GM21526 (cell line): ENCODE results near the gene STMN1.
A peak's percentile ranks its signal among the peaks of the same experiment; 100 is the strongest.

ENCODE experiments used
- ATAC-seq: cut with Tn5 transposase; IDR thresholded peaks from one replicate; pipeline ENCODE4 v1.9.1; 2021; ENCODE audit warnings: moderate library complexity; ENCODE audit not compliant: unreplicated experiment, low FRiP score

Gene STMN1

GRCh38 chr1:25871704-25872494 lies 34.3 kb downstream of the STMN1 start:
- ATAC-seq, result no peak

DNA sequence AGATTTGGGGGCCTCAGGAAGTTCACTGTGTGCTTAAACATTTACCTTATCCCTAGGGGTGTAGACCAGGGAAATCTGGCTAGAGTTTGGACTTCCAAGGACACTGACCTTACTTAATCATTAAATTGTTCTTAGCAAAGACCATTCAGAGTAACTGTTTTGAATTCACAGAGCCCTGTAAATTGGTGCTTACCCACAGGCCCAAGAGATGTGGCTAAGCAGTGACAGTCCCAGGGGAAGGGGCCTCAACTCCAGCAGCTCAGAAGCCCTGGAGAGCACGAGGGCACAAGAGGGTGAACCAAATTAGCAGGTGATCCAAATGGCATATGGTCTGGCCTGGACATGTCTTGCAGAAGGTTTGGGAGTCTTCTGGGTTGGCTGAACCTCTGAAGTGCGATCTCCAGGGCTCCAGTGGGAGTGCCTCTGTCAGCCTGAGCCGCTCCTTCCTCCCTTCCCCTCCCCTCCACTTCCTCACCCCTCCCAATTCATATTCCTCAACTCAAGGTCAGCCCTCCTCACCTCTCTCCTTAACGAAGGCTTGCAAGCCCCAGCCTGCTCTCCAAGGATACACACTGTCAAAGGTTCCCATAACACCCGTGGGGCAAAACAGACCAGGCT lies 35.0 kb downstream of the STMN1 start:
- ATAC-seq, result no peak

DNA sequence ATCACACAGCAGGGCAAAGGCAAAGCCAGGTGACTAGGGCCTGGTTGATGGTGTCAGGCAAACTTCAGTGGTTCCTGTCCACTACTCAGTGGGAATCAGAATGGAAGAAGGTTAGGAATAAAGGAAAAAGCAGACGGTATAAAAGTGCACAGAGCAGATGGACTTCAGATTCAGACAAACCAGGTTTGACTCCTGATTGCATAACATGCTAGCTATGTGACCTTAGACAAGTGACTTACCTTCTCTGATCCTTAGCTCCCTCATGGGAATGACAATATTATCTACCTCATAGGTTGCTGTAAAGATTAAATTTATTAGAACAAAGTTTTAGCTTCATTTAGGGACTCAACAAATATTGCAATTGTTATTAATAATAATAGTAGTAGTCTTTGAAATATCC lies 35.6 kb downstream of the STMN1 start:
- no peak for ATAC-seq

GRCh38 chr1:25869909-25870606 lies 36.2 kb downstream of the STMN1 start:
- no peak for ATAC-seq

DNA sequence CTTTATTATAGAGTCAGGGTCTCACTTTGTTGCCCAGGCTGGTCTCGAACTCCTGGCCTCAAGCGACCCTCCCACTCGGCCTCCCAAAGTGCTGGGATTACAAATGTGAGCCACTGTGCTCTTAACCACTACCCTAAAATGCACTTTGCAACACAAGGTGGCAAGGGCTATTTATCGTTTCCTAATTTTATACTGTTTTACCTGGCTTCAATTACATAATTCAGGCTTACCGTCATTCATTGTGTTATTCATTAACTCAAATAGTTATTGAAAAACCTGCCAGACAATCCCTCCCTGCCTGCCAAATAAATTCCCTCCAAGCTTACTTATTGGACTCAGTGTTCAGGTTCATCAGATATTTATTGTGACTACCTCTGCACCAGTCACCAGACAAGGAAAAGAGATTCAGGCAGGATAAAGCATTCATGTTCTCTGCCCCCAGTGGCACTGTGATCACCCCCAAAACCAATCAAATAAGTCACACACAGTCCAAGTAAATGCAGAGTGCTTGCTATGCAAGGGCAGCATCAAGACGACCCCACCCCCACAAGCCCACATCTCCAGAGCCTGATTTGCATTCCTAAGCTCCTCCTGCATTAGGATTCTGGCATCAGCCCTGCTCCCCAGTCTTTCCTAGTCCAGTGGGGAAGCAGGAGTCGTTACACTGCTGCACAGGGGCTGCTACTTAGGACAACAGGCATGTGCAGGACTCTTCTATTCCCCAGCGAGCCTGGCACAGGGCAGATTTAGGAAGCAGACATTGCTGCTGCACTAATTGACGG lies 38.8 kb downstream of the STMN1 start:
- no peak for ATAC-seq

DNA sequence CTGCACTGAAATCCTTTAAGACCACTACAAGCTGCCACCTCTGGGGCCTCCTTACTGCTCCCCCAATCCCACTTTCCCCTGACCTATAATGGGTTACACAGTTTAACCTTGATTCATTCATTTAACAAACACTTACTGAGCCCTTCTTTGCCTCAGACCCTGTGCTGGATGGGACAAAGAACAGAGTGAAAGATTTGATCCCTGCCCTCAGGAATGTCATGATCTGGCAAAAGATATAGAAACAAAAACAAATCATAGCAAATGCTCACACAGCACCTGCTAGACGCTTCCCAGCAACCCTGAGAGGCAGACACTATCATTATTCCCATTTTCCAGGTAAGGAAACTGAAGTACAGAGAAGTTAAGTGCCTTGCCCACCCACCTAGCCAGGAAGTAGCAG lies 39.9 kb downstream of the STMN1 start:
- no peak for ATAC-seq

GRCh38 chr1:25864434-25864833 lies 41.8 kb downstream of the STMN1 start:
- no peak for ATAC-seq

GRCh38 chr1:25863486-25864262 lies 42.5 kb downstream of the STMN1 start:
- no peak for ATAC-seq

GRCh38 chr1:25862785-25863485 lies 43.3 kb downstream of the STMN1 start:
- no peak for ATAC-seq

DNA sequence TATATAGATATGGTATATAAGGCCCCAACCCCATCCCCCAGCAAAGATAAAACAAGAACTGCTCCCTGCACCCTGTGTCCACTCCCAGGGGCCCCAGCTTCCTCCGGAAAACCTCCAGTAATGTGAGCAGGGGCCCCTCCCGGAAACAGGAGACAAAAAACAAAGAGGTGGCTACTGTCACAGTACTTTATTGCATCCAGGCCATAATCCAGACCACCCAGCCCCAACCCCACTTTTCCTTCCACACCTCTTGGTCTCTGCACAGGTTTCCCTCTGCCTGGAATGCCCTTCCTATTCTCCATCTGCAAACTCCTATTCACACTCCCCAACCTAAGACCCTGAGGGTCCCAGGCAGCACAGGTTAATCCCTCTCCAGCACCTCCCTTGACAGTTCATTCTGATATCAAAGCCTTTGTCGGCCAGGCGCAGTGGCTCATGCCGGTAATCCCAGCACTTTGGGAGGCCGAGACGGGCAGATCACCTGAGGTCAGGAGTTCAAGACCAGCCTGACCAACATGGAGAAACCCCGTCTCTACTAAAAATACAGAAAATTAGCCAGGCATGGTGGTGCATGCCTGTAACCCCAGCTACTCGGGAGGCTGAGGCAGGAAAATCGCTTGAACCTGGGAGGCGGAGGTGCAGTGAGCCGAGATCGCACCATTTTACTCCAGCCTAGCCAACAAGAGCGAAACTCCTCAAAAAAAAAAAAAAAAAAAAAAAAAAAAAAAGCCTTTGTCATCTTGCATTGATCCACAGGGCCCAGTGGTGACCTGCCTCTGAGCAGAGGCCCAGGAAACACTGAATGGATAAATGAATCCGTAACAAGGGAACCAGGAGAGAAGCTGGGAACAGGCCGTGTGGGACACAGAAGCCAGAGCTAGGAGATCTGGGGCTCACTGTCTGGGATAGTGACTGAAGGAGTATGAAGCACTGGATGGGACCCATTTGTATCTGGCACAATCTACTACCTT lies 44.6 kb downstream of the STMN1 start:
- ATAC-seq, result no peak

DNA sequence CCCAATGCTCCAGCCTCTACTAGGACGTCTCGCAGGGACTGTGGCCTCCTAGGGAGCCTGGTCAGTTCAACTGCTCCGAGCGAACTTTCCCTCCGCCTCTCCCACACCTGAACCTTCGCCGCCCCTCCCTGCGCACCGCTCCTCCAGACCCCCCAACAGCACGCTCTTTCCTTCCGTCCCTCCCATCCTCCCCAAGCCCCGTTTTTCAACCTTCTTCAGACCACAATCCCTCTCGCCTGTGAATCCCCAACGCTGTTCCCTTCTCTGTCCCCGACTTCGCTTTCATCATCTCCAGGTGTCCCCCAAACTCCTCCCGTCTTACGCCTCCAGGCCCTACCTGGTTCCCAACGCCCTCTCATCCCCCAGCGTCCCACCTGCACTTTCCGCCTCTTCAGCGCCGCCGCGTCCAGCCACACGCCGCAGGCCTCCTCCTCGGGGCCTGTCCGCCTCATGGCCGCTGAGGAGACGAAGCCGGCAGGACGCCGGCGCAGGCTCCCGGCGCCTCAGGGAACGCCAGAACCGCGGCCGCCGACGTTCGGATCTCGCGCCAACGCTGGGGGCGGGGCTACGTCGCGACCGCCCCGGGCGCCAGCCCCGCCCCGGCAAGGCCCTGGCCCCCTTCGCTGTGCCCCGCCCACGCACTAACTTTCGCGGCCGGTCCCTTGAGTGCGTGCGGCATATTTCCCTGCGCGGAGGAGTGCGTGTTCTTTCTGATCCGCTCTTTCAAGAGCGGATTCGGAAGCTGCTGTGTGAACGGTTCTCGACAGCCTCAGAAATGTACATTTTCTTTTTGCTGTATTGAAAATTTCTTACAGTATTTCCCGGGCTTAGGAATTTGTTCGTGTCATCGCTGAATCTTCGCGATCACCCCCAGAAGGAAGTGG lies 47.1 kb downstream of the STMN1 start, which contains the start of gene AUNIP:
Gene AUNIP (minus strand): TSS at position 552 of the 884 bp plus-strand sequence. CDS start 100 bp downstream, at position 452.
- peak; percentile 60 for ATAC-seq

DNA sequence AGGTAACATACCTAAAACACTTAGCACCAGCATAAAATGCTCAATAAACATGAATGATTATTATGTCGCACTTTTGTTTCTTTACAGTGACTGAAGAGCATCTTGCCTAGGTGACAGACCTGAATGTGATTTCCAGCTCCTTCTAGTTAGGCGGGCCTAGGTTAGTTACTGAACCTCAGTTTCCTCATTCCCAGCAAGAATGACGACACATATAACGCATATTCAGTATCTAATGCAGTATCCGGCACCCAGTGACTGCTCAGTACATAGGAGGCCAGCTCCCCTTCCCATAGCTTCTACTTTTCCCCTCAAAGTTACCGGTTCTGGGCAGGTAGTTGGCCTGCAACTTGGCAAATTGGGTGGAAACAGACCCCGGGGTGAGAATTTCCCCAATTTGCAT lies 47.7 kb downstream of the STMN1 start:
- no peak for ATAC-seq

DNA sequence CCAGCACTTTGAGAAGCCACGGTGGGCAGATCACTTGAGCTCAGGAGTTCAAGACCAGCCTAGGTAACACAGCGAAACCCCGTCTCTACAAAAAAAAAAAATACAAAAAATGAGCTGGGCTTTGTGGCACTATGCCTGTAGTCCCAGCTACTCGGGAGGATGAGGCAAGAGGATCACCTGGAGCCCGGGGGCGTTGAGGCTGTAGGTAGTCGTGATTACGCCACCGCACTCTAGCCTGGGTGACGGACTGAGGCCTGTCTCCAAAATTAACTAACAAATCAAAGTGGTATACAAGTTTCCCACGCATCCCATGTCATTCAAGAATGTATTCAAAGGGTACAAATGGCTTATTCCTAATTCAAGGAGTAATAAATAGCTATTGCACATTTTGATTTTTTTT lies 49.4 kb downstream of the STMN1 start:
- ATAC-seq, result no peak

- ATAC-seq, result no peak
These were observed 51.7 kb downstream of the STMN1 start for GRCh38 chr1:25854554-25854953.
